Neural progenitor cell (in vitro differentiated cells): ENCODE data around the gene PARVA. TPM values are rescaled to one million over a fixed set of nuclear protein-coding genes. Genes with fewer than 3 reads are reported as not detected.

Experiments
- DNase-seq: peaks from one replicate; pipeline ENCODE4 v3.0.0-alpha.2; 2016; ENCODE audit warnings: low spot score
- H2AFZ ChIP-seq: fragments of 200-600 bp; sonication (generic); replicated peaks from 2 replicates; pipeline ENCODE4 v1.6.1; 2016; ENCODE audit warnings: antibody characterized with exemption
- H3F3A ChIP-seq: fragments of 200-600 bp; sonication (generic); 2 replicates; pipeline ENCODE4 v1.6.1; 2016; ENCODE audit warnings: antibody characterized with exemption, low read depth
- H3K27ac ChIP-seq: fragments of 200-600 bp; sonication (generic); 2 replicates; pipeline ENCODE4 v1.5.1; 2016; ENCODE audit warnings: mild to moderate bottlenecking
- H3K27me3 ChIP-seq: fragments of 200-600 bp; sonication (generic); 2 replicates; pipeline ENCODE4 v1.6.1; 2016; ENCODE audit warnings: mild to moderate bottlenecking, moderate library complexity
- H3K36me3 ChIP-seq: fragments of 200-600 bp; sonication (generic); 2 replicates; pipeline ENCODE4 v1.5.1; 2016
- H3K4me1 ChIP-seq: fragments of 200-600 bp; sonication (generic); 2 replicates; pipeline ENCODE4 v1.6.1; 2016; ENCODE audit warnings: mixed run types
- H3K4me2 ChIP-seq: fragments of 200-600 bp; sonication (generic); 2 replicates; pipeline ENCODE4 v1.6.1; 2016
- H3K4me3 ChIP-seq: fragments of 200-600 bp; sonication (generic); 2 replicates; pipeline ENCODE4 v1.5.1; 2016
- H3K79me2 ChIP-seq: fragments of 200-600 bp; sonication (generic); 2 replicates; pipeline ENCODE4 v1.6.1; 2016; ENCODE audit warnings: low read depth
- H3K9ac ChIP-seq: fragments of 200-600 bp; sonication (generic); 2 replicates; pipeline ENCODE4 v1.6.1; 2016
- H3K9me3 ChIP-seq: fragments of 200-600 bp; sonication (generic); 2 replicates; pipeline ENCODE4 v1.5.1; 2016; ENCODE audit warnings: low read depth
- H4K20me1 ChIP-seq: fragments of 200-600 bp; sonication (generic); 2 replicates; pipeline ENCODE4 v1.6.1; 2016; ENCODE audit warnings: low read depth
- H3K27ac Mint-ChIP-seq: 3 replicates; pipeline ENCODE4 v1.8.0; 2021; ENCODE audit warnings: mixed read lengths
- H3K27me3 Mint-ChIP-seq: 2 replicates; pipeline ENCODE4 v1.8.0; 2022; ENCODE audit warnings: low read depth, mild to moderate bottlenecking, inconsistent platforms, moderate library complexity, mixed read lengths; ENCODE audit not compliant: insufficient read depth
- H3K36me3 Mint-ChIP-seq: 3 replicates; pipeline ENCODE4 v1.8.0; 2021; ENCODE audit warnings: mixed read lengths
- H3K4me1 Mint-ChIP-seq: 3 replicates; pipeline ENCODE4 v1.8.0; 2021; ENCODE audit warnings: mixed read lengths
- H3K4me3 Mint-ChIP-seq: 3 replicates; pipeline ENCODE4 v1.8.0; 2021; ENCODE audit warnings: mild to moderate bottlenecking, moderate library complexity, mixed read lengths
- H3K9me3 Mint-ChIP-seq: 3 replicates; pipeline ENCODE4 v1.8.0; 2020; ENCODE audit warnings: mixed read lengths
- CTCF ChIP-seq: fragments of 200-600 bp; sonication (generic); IDR thresholded peaks from 2 replicates; pipeline ENCODE4 v1.5.1; 2017; ENCODE audit warnings: antibody characterized with exemption, mild to moderate bottlenecking
- EZH2 ChIP-seq: fragments of 200-600 bp; sonication (generic); IDR thresholded peaks from 2 replicates; pipeline ENCODE4 v1.6.1; 2017; ENCODE audit warnings: antibody characterized with exemption, mild to moderate bottlenecking, moderate library complexity
- EZH2phosphoT487 ChIP-seq: fragments of 200-600 bp; sonication (generic); IDR thresholded peaks from 2 replicates; pipeline ENCODE4 v1.6.1; 2017; ENCODE audit warnings: antibody characterized with exemption
- total RNA-seq: library from RNA; depleted of rRNA; stranded (reverse); fragments of >200 nt; gene quantifications from 2 replicates; pipeline ENCODE4 v1.2.3, GENCODE V29; 2015; ENCODE audit warnings: low replicate concordance

The PARVA gene
- total RNA-seq, result 13.6 and 15.3 TPM in 2 replicates

GRCh38 chr11:12377106-12377823 lies at the start of gene PARVA:
TSS of gene PARVA (plus strand) at chr11:12377571. CDS start at chr11:12377648, 77 bp downstream.
- H3K36me3 Mint-ChIP-seq, result peaks cover 2% of the 10 kb centered on the region
- no peaks in the 10 kb centered on the region for H3K9me3 ChIP-seq
- peak within 1 kb of the TSS; percentile 97 for H3K27ac ChIP-seq
- no peak for TF ChIP-seq EZH2phosphoT487
- H3K79me2 ChIP-seq, result peaks cover 11% of the 10 kb centered on the region
- peak within 1 kb of the TSS; percentile 89 for H3K4me2 ChIP-seq
- peaks cover 21% of the 10 kb centered on the region for H3K27me3 ChIP-seq
- H3K4me1 Mint-ChIP-seq, result peaks cover 13% of the 10 kb centered on the region
- peaks cover 2% of the 10 kb centered on the region for H3K9me3 Mint-ChIP-seq
- peaks cover 2% of the 10 kb centered on the region for H3K27me3 Mint-ChIP-seq
- peak within 1 kb of the TSS; percentile 84 for H2AFZ ChIP-seq
- no peaks in the 10 kb centered on the region for H4K20me1 ChIP-seq
- H3K4me3 ChIP-seq, result peak within 1 kb of the TSS; percentile 90
- H3K4me1 ChIP-seq, result no peaks in the 10 kb centered on the region
- H3K36me3 ChIP-seq, result no peaks in the 10 kb centered on the region
- peak within 1 kb of the TSS; percentile 81 for H3K9ac ChIP-seq
- H3K4me3 Mint-ChIP-seq, result peak within 1 kb of the TSS; percentile 95
- peak; percentile 93 for DNase-seq
- peaks cover 22% of the 10 kb centered on the region for H3F3A ChIP-seq
- peak within 1 kb of the TSS; percentile 97 for H3K27ac Mint-ChIP-seq

- no peaks in the 10 kb centered on the region for H4K20me1 ChIP-seq
- H3K27ac ChIP-seq, result no peak overlapping the region
- Mint-ChIP-seq H3K36me3 (no peaks in the 10 kb centered on the region), H3K4me1 (peaks cover 15% of the 10 kb centered on the region), H3K9me3 (no peaks in the 10 kb centered on the region), H3K27ac (no peak overlapping the region), H3K4me3 (no peak overlapping the region), H3K27me3 (no peaks in the 10 kb centered on the region)
- DNase-seq, result no peak
- no peaks in the 10 kb centered on the region for H3K36me3 ChIP-seq
- H3K4me1 ChIP-seq, result peaks cover 13% of the 10 kb centered on the region
- no peak overlapping the region for H3K9ac ChIP-seq
- H3K4me3 ChIP-seq, result no peak overlapping the region
- TF ChIP-seq EZH2 (no peak), CTCF (no peak), EZH2phosphoT487 (no peak)
- H3K4me2 ChIP-seq, result no peak overlapping the region
- no peaks in the 10 kb centered on the region for H3K9me3 ChIP-seq
- no peaks in the 10 kb centered on the region for H3K79me2 ChIP-seq
- H3K27me3 ChIP-seq, result no peaks in the 10 kb centered on the region
- peaks cover 4% of the 10 kb centered on the region for H3F3A ChIP-seq
- H2AFZ ChIP-seq, result no peak overlapping the region
These were observed 48.2 kb upstream of the PARVA start for GRCh38 chr11:12329169-12329568.

GRCh38 chr11:12329797-12330196 lies 47.6 kb upstream of the PARVA start:
- Histone ChIP-seq H3K9me3 (no peaks in the 10 kb centered on the region), H3K27me3 (no peaks in the 10 kb centered on the region), H3K4me2 (peak overlapping the region; percentile 59), H3K9ac (no peak overlapping the region), H4K20me1 (no peaks in the 10 kb centered on the region), H3K4me1 (peaks cover 13% of the 10 kb centered on the region), H3K4me3 (no peak overlapping the region), H3K27ac (no peak overlapping the region), H2AFZ (no peak overlapping the region), H3K79me2 (no peaks in the 10 kb centered on the region), H3F3A (peaks cover 4% of the 10 kb centered on the region), H3K36me3 (no peaks in the 10 kb centered on the region)
- TF ChIP-seq EZH2phosphoT487, result no peak
- H3K36me3 Mint-ChIP-seq, result no peaks in the 10 kb centered on the region
- no peaks in the 10 kb centered on the region for H3K9me3 Mint-ChIP-seq
- no peak for DNase-seq
- no peak overlapping the region for H3K27ac Mint-ChIP-seq
- H3K27me3 Mint-ChIP-seq, result no peaks in the 10 kb centered on the region
- H3K4me3 Mint-ChIP-seq, result no peak overlapping the region
- H3K4me1 Mint-ChIP-seq, result peaks cover 15% of the 10 kb centered on the region

- no peaks in the 10 kb centered on the region for H4K20me1 ChIP-seq
- Mint-ChIP-seq H3K27me3 (no peaks in the 10 kb centered on the region), H3K27ac (no peak overlapping the region), H3K36me3 (no peaks in the 10 kb centered on the region), H3K4me1 (peaks cover 15% of the 10 kb centered on the region), H3K4me3 (no peak overlapping the region), H3K9me3 (peaks cover under 1% of the 10 kb centered on the region)
- peaks cover 13% of the 10 kb centered on the region for H3K4me1 ChIP-seq
- H3K36me3 ChIP-seq, result no peaks in the 10 kb centered on the region
- peak overlapping the region; percentile 8 for H3K4me3 ChIP-seq
- no peak overlapping the region for H3K9ac ChIP-seq
- H3K4me2 ChIP-seq, result peak overlapping the region; percentile 59
- no peak overlapping the region for H3K27ac ChIP-seq
- peak; percentile 62 for DNase-seq
- H2AFZ ChIP-seq, result peak overlapping the region; percentile 50
- peaks cover 4% of the 10 kb centered on the region for H3F3A ChIP-seq
- no peaks in the 10 kb centered on the region for H3K79me2 ChIP-seq
- no peaks in the 10 kb centered on the region for H3K9me3 ChIP-seq
- H3K27me3 ChIP-seq, result no peaks in the 10 kb centered on the region
- TF ChIP-seq CTCF, result no peak
- TF ChIP-seq EZH2, result no peak
- no peak for TF ChIP-seq EZH2phosphoT487
These were observed 46.7 kb upstream of the PARVA start for GRCh38 chr11:12330485-12331231.
